Measurements from ENCODE around the gene DNLZ. TPM values are rescaled to one million over a fixed set of nuclear protein-coding genes. Genes with fewer than 3 reads are reported as not detected.

Gene DNLZ
- polyA plus RNA-seq, 1 donor, result 17.0 TPM

GRCh38 chr9:136377341-136378169 lies 14.0 kb upstream of the DNLZ start:
- no peaks in the 10 kb centered on the region for H3K27me3 ChIP-seq (ENCODE audit: control insufficient read depth, insufficient read depth, low read length)
- no CpG with 5 or more reads among the region's 32 CpGs for WGBS (ENCODE audit: insufficient coverage, low lambda C conversion rate)
- H3K9me3 ChIP-seq (ENCODE audit: control insufficient read depth, low read depth, low read length), result no peaks in the 10 kb centered on the region
- peaks cover 22% of the 10 kb centered on the region for H3K4me1 ChIP-seq (ENCODE audit: control insufficient read depth, insufficient read depth, low read length)
- H3K36me3 ChIP-seq (ENCODE audit: control insufficient read depth, insufficient read depth, low read length), result peaks cover 56% of the 10 kb centered on the region
- no peak overlapping the region for H3K4me3 ChIP-seq (ENCODE audit: low read length)
- peak overlapping the region; percentile 33 for H3K27ac ChIP-seq (ENCODE audit: low read length)
- no peak for DNase-seq

GRCh38 chr9:136376457-136376856 lies 12.9 kb upstream of the DNLZ start:
- Histone ChIP-seq H3K4me1 (ENCODE audit: control insufficient read depth, insufficient read depth, low read length) (peaks cover 27% of the 10 kb centered on the region), H3K9me3 (ENCODE audit: control insufficient read depth, low read depth, low read length) (no peaks in the 10 kb centered on the region), H3K27me3 (ENCODE audit: control insufficient read depth, insufficient read depth, low read length) (no peaks in the 10 kb centered on the region), H3K27ac (ENCODE audit: low read length) (no peak overlapping the region), H3K36me3 (ENCODE audit: control insufficient read depth, insufficient read depth, low read length) (peaks cover 45% of the 10 kb centered on the region), H3K4me3 (ENCODE audit: low read length) (no peak overlapping the region)
- no peak for DNase-seq
- 100% methylated on average over 2 of the region's 8 CpGs for WGBS (ENCODE audit: insufficient coverage, low lambda C conversion rate)

- peaks cover 33% of the 10 kb centered on the region for H3K36me3 ChIP-seq (ENCODE audit: control insufficient read depth, insufficient read depth, low read length)
- no CpG with 5 or more reads among the region's 12 CpGs for WGBS (ENCODE audit: insufficient coverage, low lambda C conversion rate)
- H3K4me3 ChIP-seq (ENCODE audit: low read length), result no peak overlapping the region
- DNase-seq, result no peak
- H3K27me3 ChIP-seq (ENCODE audit: control insufficient read depth, insufficient read depth, low read length), result no peaks in the 10 kb centered on the region
- H3K9me3 ChIP-seq (ENCODE audit: control insufficient read depth, low read depth, low read length), result no peaks in the 10 kb centered on the region
- no peak overlapping the region for H3K27ac ChIP-seq (ENCODE audit: low read length)
- peaks cover 27% of the 10 kb centered on the region for H3K4me1 ChIP-seq (ENCODE audit: control insufficient read depth, insufficient read depth, low read length)
These were observed 11.6 kb upstream of the DNLZ start for GRCh38 chr9:136375096-136375495.

- Histone ChIP-seq H3K36me3 (ENCODE audit: control insufficient read depth, insufficient read depth, low read length) (peaks cover 24% of the 10 kb centered on the region), H3K27ac (ENCODE audit: low read length) (no peak overlapping the region), H3K4me1 (ENCODE audit: control insufficient read depth, insufficient read depth, low read length) (peaks cover 27% of the 10 kb centered on the region), H3K9me3 (ENCODE audit: control insufficient read depth, low read depth, low read length) (no peaks in the 10 kb centered on the region), H3K27me3 (ENCODE audit: control insufficient read depth, insufficient read depth, low read length) (no peaks in the 10 kb centered on the region), H3K4me3 (ENCODE audit: low read length) (no peak overlapping the region)
- DNase-seq, result no peak
- WGBS (ENCODE audit: insufficient coverage, low lambda C conversion rate), result 80% methylated on average over 1 of the region's 14 CpGs
These were observed 10.6 kb upstream of the DNLZ start for GRCh38 chr9:136374183-136374575.

GRCh38 chr9:136373300-136374182 lies 10.0 kb upstream of the DNLZ start, which contains the start of gene CARD9:
TSS of gene CARD9 (minus strand) at chr9:136373669. CDS start at chr9:136372078, 1,591 bp downstream.
- DNase-seq, result no peak
- no peak within 1 kb of the TSS for H3K27ac ChIP-seq (ENCODE audit: low read length)
- 100% methylated on average over 1 of the region's 27 CpGs for WGBS (ENCODE audit: insufficient coverage, low lambda C conversion rate)
- no peaks in the 10 kb centered on the region for H3K27me3 ChIP-seq (ENCODE audit: control insufficient read depth, insufficient read depth, low read length)
- H3K36me3 ChIP-seq (ENCODE audit: control insufficient read depth, insufficient read depth, low read length), result peaks cover 18% of the 10 kb centered on the region
- peak within 1 kb of the TSS; percentile 10 for H3K4me3 ChIP-seq (ENCODE audit: low read length)
- H3K9me3 ChIP-seq (ENCODE audit: control insufficient read depth, low read depth, low read length), result no peaks in the 10 kb centered on the region
- H3K4me1 ChIP-seq (ENCODE audit: control insufficient read depth, insufficient read depth, low read length), result peaks cover 25% of the 10 kb centered on the region

- H3K36me3 ChIP-seq (ENCODE audit: control insufficient read depth, insufficient read depth, low read length), result peaks cover 18% of the 10 kb centered on the region
- no peak overlapping the region for H3K27ac ChIP-seq (ENCODE audit: low read length)
- no peaks in the 10 kb centered on the region for H3K27me3 ChIP-seq (ENCODE audit: control insufficient read depth, insufficient read depth, low read length)
- H3K9me3 ChIP-seq (ENCODE audit: control insufficient read depth, low read depth, low read length), result no peaks in the 10 kb centered on the region
- peak overlapping the region; percentile 10 for H3K4me3 ChIP-seq (ENCODE audit: low read length)
- H3K4me1 ChIP-seq (ENCODE audit: control insufficient read depth, insufficient read depth, low read length), result peaks cover 19% of the 10 kb centered on the region
- WGBS (ENCODE audit: insufficient coverage, low lambda C conversion rate), result no CpG with 5 or more reads among the region's 21 CpGs
- peak; percentile 37 to 51 for DNase-seq
These were observed 9.2 kb upstream of the DNLZ start for GRCh38 chr9:136372561-136373299.

- H3K27me3 ChIP-seq (ENCODE audit: control insufficient read depth, insufficient read depth, low read length), result no peaks in the 10 kb centered on the region
- H3K4me3 ChIP-seq (ENCODE audit: low read length), result no peak overlapping the region
- no peak for DNase-seq
- peaks cover 17% of the 10 kb centered on the region for H3K36me3 ChIP-seq (ENCODE audit: control insufficient read depth, insufficient read depth, low read length)
- H3K9me3 ChIP-seq (ENCODE audit: control insufficient read depth, low read depth, low read length), result no peaks in the 10 kb centered on the region
- H3K27ac ChIP-seq (ENCODE audit: low read length), result no peak overlapping the region
- no CpG with 5 or more reads among the region's 21 CpGs for WGBS (ENCODE audit: insufficient coverage, low lambda C conversion rate)
- H3K4me1 ChIP-seq (ENCODE audit: control insufficient read depth, insufficient read depth, low read length), result peaks cover 15% of the 10 kb centered on the region
These were observed 8.5 kb upstream of the DNLZ start for GRCh38 chr9:136372006-136372405.

GRCh38 chr9:136371533-136371880 lies 8.0 kb upstream of the DNLZ start:
- Histone ChIP-seq H3K27me3 (ENCODE audit: control insufficient read depth, insufficient read depth, low read length) (no peaks in the 10 kb centered on the region), H3K4me1 (ENCODE audit: control insufficient read depth, insufficient read depth, low read length) (peaks cover 15% of the 10 kb centered on the region), H3K36me3 (ENCODE audit: control insufficient read depth, insufficient read depth, low read length) (peaks cover 15% of the 10 kb centered on the region), H3K9me3 (ENCODE audit: control insufficient read depth, low read depth, low read length) (no peaks in the 10 kb centered on the region), H3K27ac (ENCODE audit: low read length) (no peak overlapping the region), H3K4me3 (ENCODE audit: low read length) (no peak overlapping the region)
- DNase-seq, result no peak
- WGBS (ENCODE audit: insufficient coverage, low lambda C conversion rate), result no CpG with 5 or more reads among the region's 13 CpGs

- WGBS (ENCODE audit: insufficient coverage, low lambda C conversion rate), result no CpG with 5 or more reads among the region's 54 CpGs
- Histone ChIP-seq H3K9me3 (ENCODE audit: control insufficient read depth, low read depth, low read length) (no peaks in the 10 kb centered on the region), H3K4me3 (ENCODE audit: low read length) (no peak overlapping the region), H3K27ac (ENCODE audit: low read length) (no peak overlapping the region), H3K4me1 (ENCODE audit: control insufficient read depth, insufficient read depth, low read length) (peaks cover 15% of the 10 kb centered on the region), H3K27me3 (ENCODE audit: control insufficient read depth, insufficient read depth, low read length) (no peaks in the 10 kb centered on the region), H3K36me3 (ENCODE audit: control insufficient read depth, insufficient read depth, low read length) (peaks cover 13% of the 10 kb centered on the region)
- DNase-seq, result no peak
These were observed 7.4 kb upstream of the DNLZ start for GRCh38 chr9:136370687-136371532.

Measured in large intestine (tissue), 3 donors.